Measurements from ENCODE around the gene HSPB1. TPM values are rescaled to one million over a fixed set of nuclear protein-coding genes. Genes with fewer than 3 reads are reported as not detected.

Gene HSPB1
- total RNA-seq, 1 donor = 72.7 TPM

DNA sequence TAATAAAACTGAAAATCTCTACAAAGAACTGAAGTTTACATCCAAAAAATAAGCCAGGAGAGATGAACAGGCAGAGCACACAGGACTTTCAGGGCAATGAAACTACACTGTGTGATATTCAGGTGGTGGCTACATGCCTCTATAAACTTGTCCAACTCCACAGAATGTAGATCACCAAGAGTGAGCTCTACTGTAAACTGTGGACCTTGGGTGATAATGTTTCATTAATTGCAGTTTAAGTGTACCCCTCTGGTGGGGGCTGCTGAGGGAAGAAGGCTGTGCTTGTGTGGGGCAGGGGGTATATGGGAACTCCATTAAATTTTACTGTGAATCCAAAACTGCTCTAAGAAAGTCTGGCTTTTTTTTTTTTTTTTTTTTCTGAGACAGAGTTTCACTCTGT is 33.6 kb downstream of the HSPB1 start:
- peak; percentile 73 for DNase-seq (ENCODE audit: insufficient read length, low spot score, missing footprints)
- no peak overlapping the region for H3K4me2 ChIP-seq (ENCODE audit: insufficient read depth, low read length)
- no peaks in the 10 kb centered on the region for H3K27me3 ChIP-seq (ENCODE audit: insufficient read depth, low read length)
- no peak overlapping the region for H2AFZ ChIP-seq (ENCODE audit: low read length)
- H3K4me1 ChIP-seq (ENCODE audit: insufficient read depth, low read length) = peaks cover 25% of the 10 kb centered on the region
- peaks cover 88% of the 10 kb centered on the region for H4K20me1 ChIP-seq (ENCODE audit: insufficient read depth, low read length)
- TF ChIP-seq, protein P1, sequence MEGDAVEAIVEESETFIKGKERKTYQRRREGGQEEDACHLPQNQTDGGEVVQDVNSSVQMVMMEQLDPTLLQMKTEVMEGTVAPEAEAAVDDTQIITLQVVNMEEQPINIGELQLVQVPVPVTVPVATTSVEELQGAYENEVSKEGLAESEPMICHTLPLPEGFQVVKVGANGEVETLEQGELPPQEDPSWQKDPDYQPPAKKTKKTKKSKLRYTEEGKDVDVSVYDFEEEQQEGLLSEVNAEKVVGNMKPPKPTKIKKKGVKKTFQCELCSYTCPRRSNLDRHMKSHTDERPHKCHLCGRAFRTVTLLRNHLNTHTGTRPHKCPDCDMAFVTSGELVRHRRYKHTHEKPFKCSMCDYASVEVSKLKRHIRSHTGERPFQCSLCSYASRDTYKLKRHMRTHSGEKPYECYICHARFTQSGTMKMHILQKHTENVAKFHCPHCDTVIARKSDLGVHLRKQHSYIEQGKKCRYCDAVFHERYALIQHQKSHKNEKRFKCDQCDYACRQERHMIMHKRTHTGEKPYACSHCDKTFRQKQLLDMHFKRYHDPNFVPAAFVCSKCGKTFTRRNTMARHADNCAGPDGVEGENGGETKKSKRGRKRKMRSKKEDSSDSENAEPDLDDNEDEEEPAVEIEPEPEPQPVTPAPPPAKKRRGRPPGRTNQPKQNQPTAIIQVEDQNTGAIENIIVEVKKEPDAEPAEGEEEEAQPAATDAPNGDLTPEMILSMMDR (IDR thresholded peaks at IDR 0.05; ENCODE audit: extremely low read depth, low read depth, low read length) = no peak
- peaks cover 35% of the 10 kb centered on the region for H3K36me3 ChIP-seq (ENCODE audit: insufficient read depth, low read length)
- H3K4me3 ChIP-seq (ENCODE audit: insufficient read depth, low read length) = no peak overlapping the region
- H3K27ac ChIP-seq (ENCODE audit: low read depth, low read length) = no peak overlapping the region
- H3K9me3 ChIP-seq (ENCODE audit: low read depth, low read length) = no peaks in the 10 kb centered on the region
- peaks cover 98% of the 10 kb centered on the region for H3K79me2 ChIP-seq (ENCODE audit: insufficient read depth, low read length)

DNA sequence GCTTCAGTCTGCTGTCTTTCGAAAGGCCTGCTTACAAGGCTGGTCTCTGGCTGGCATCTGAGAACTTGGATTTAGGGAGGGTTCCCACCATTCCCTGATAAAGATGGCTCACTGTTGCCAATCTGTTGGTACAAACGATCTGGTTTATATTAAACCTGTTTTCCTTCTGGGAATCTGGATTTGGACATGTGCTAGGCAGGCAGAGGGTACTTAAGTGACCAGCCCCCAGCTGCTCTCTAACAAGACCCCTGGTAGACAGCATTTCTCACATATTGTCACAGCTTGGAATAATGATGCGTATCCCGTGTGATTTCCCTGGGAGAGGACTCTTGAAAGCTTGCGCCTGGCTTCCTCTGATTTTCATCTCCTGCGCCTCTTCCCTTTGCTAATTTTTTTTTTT is 34.7 kb downstream of the HSPB1 start:
- Histone ChIP-seq H3K27me3 (ENCODE audit: insufficient read depth, low read length) (no peaks in the 10 kb centered on the region), H4K20me1 (ENCODE audit: insufficient read depth, low read length) (peaks cover 88% of the 10 kb centered on the region), H3K4me3 (ENCODE audit: insufficient read depth, low read length) (no peak overlapping the region), H3K4me1 (ENCODE audit: insufficient read depth, low read length) (peaks cover 29% of the 10 kb centered on the region), H3K79me2 (ENCODE audit: insufficient read depth, low read length) (peaks cover 98% of the 10 kb centered on the region), H3K9me3 (ENCODE audit: low read depth, low read length) (no peaks in the 10 kb centered on the region), H2AFZ (ENCODE audit: low read length) (no peak overlapping the region), H3K27ac (ENCODE audit: low read depth, low read length) (no peak overlapping the region), H3K4me2 (ENCODE audit: insufficient read depth, low read length) (no peak overlapping the region), H3K36me3 (ENCODE audit: insufficient read depth, low read length) (peaks cover 33% of the 10 kb centered on the region)
- TF ChIP-seq, protein P1 (IDR thresholded peaks at IDR 0.05; ENCODE audit: extremely low read depth, low read depth, low read length) = no peak
- no peak for DNase-seq (ENCODE audit: insufficient read length, low spot score, missing footprints)

- Histone ChIP-seq H4K20me1 (ENCODE audit: insufficient read depth, low read length) (peaks cover 84% of the 10 kb centered on the region), H2AFZ (ENCODE audit: low read length) (no peak overlapping the region), H3K4me3 (ENCODE audit: insufficient read depth, low read length) (no peak overlapping the region), H3K36me3 (ENCODE audit: insufficient read depth, low read length) (peaks cover 40% of the 10 kb centered on the region), H3K27me3 (ENCODE audit: insufficient read depth, low read length) (no peaks in the 10 kb centered on the region), H3K4me1 (ENCODE audit: insufficient read depth, low read length) (peaks cover 29% of the 10 kb centered on the region), H3K4me2 (ENCODE audit: insufficient read depth, low read length) (no peak overlapping the region), H3K9me3 (ENCODE audit: low read depth, low read length) (no peaks in the 10 kb centered on the region), H3K27ac (ENCODE audit: low read depth, low read length) (peak overlapping the region; percentile 6), H3K79me2 (ENCODE audit: insufficient read depth, low read length) (peaks cover 98% of the 10 kb centered on the region)
- no peak for DNase-seq (ENCODE audit: insufficient read length, low spot score, missing footprints)
- TF ChIP-seq, protein P1 (IDR thresholded peaks at IDR 0.05; ENCODE audit: extremely low read depth, low read depth, low read length) = no peak
These were observed 36.0 kb downstream of the HSPB1 start for GRCh38 chr7:76338298-76339084.

GRCh38 chr7:76340617-76341131 is 38.2 kb downstream of the HSPB1 start:
- H3K79me2 ChIP-seq (ENCODE audit: insufficient read depth, low read length) = peaks cover 100% of the 10 kb centered on the region
- H2AFZ ChIP-seq (ENCODE audit: low read length) = no peak overlapping the region
- peaks cover 20% of the 10 kb centered on the region for H3K4me1 ChIP-seq (ENCODE audit: insufficient read depth, low read length)
- H3K4me2 ChIP-seq (ENCODE audit: insufficient read depth, low read length) = no peak overlapping the region
- H3K36me3 ChIP-seq (ENCODE audit: insufficient read depth, low read length) = peaks cover 51% of the 10 kb centered on the region
- peaks cover 83% of the 10 kb centered on the region for H4K20me1 ChIP-seq (ENCODE audit: insufficient read depth, low read length)
- no peak overlapping the region for H3K4me3 ChIP-seq (ENCODE audit: insufficient read depth, low read length)
- H3K27ac ChIP-seq (ENCODE audit: low read depth, low read length) = peak overlapping the region; percentile 34
- no peaks in the 10 kb centered on the region for H3K27me3 ChIP-seq (ENCODE audit: insufficient read depth, low read length)
- no peaks in the 10 kb centered on the region for H3K9me3 ChIP-seq (ENCODE audit: low read depth, low read length)
- DNase-seq (ENCODE audit: insufficient read length, low spot score, missing footprints) = peak; percentile 87
- TF ChIP-seq, protein P1 (IDR thresholded peaks at IDR 0.05; ENCODE audit: extremely low read depth, low read depth, low read length) = no peak

Measured in osteoblast (primary cell).